Body of pancreas (tissue), 4 donors: ENCODE measurements around the gene CERS4. TPM values are rescaled to one million over a fixed set of nuclear protein-coding genes. Genes with fewer than 3 reads are reported as not detected.
"Not testable (repeated sequence)": the region's sequence is repeated elsewhere in the genome, so short reads cannot be mapped to it uniquely, and the experiment has no call there.

Experiments
- ATAC-seq: fragments of 150-250 bp; one replicate; pipeline ENCODE4 v1.9.1; 2016
- DNase-seq, 4 donors: peaks; one replicate each; pipeline ENCODE4 v3.0.0-alpha.2; 2019
- H3K27ac ChIP-seq, 4 donors: fragments of 200-600 bp; sonication (generic); 1 replicate in 3 of 4; 2 replicates in 1 of 4; pipeline versions ENCODE4 v1.5.1 to v1.6.1; 2016 to 2019; ENCODE audit warnings: mild to moderate bottlenecking in 1 of 4, mixed read lengths in 1 of 4, moderate library complexity in 1 of 4
- H3K27me3 ChIP-seq, 2 donors: fragments of 200-600 bp; sonication (generic); one replicate each; pipeline ENCODE4 v1.6.0; 2016; ENCODE audit warnings: mild to moderate bottlenecking in 1 of 2
- H3K36me3 ChIP-seq, 2 donors: fragments of 200-600 bp; sonication (generic); replicated peaks in 1 of 2; 2 replicates each; pipeline ENCODE4 v1.5.1; 2016; ENCODE audit warnings: low read depth in 2 of 2; ENCODE audit not compliant: insufficient read depth in 1 of 2
- H3K4me1 ChIP-seq: fragments of 200-600 bp; sonication (generic); one replicate; pipeline ENCODE4 v1.6.0; 2016
- H3K4me3 ChIP-seq, 2 donors: fragments of 200-600 bp; sonication (generic); 1 replicate in 1 of 2; 2 replicates in 1 of 2; pipeline ENCODE4 v1.5.1; 2016 to 2019
- H3K9me3 ChIP-seq, 3 donors: fragments of 200-600 bp; sonication (generic); 1 replicate in 2 of 3; 2 replicates in 1 of 3; pipeline ENCODE4 v1.5.1; 2016
- CTCF ChIP-seq, 7 experiments: fragments of 450-650 bp in 4 of 7; fragments of 200-600 bp in 3 of 7; sonication (generic) in 3 of 7; IDR thresholded peaks; one replicate each; pipeline ENCODE4 v1.5.1; 2016 to 2019; ENCODE audit warnings: antibody characterized with exemption in 7 of 7
- POLR2A ChIP-seq, 3 donors: fragments of 450-650 bp; IDR thresholded peaks; one replicate each; pipeline ENCODE4 v1.6.1; 2016; ENCODE audit warnings: antibody characterized with exemption in 3 of 3, mild to moderate bottlenecking in 2 of 3
- WGBS, 2 donors: methylation state at CpG; one replicate each; pipeline ENCODE4 v1.1.5; 2017; 5-methylcytosine and 5-hydroxymethylcytosine counted together
- intact Hi-C: fragments of 100-400 bp; cut with DNase I; formaldehyde crosslinking; loops from one replicate; pipeline ENCODE4 v1.15.1; 2023
- total RNA-seq, 2 donors: library from RNA; depleted of rRNA; stranded (reverse); fragments of >200 nt; gene quantifications; one replicate each; pipeline ENCODE4 v1.1.0, GENCODE V29; 2016

Gene CERS4
- total RNA-seq, 2 donors from 2014 or later: 53.1 to 87.4 TPM

DNA sequence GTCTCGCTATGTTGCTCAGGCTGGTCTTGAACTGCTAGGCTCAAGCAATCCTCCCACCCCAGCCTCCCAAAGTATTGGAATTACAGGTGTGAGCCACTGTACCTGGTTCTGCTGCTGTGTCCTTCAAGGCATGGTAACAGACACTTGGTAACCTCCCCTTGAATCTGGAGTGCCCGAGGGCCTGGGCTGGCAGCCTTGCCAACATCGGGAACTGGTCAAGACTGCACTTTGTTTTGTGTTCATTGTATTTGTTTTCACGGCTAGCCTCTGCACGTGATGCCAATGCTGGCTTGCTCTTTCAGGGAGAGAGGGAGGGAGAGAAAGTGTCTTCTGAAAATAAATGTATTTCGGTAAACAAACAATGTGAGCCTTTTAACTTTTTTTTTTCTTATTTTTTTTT is 12.0 kb downstream of the CERS4 start:
- ATAC-seq (peak; percentile 52), DNase-seq (peak in 3 of 4 donors; percentile 42 to 71 (median 62))
- Histone ChIP-seq H3K4me1 (peaks cover 37% of the 10 kb centered on the region), H3K27ac (peak overlapping the region in 3 of 4 donors; percentile 34 to 45 (median 41)), H3K4me3 (no peak overlapping the region), H3K27me3 (no peaks in the 10 kb centered on the region), H3K36me3 (no peaks in the 10 kb centered on the region), H3K9me3 (no peaks in the 10 kb centered on the region)
- intact Hi-C loops: no loop called here
- TF ChIP-seq CTCF (IDR thresholded peaks at IDR 0.05) (no peak), POLR2A (IDR thresholded peaks at IDR 0.05) (no peak)
- WGBS, 2 donors: 24 to 35% methylated on average over 6 of the region's 6 CpGs

DNA sequence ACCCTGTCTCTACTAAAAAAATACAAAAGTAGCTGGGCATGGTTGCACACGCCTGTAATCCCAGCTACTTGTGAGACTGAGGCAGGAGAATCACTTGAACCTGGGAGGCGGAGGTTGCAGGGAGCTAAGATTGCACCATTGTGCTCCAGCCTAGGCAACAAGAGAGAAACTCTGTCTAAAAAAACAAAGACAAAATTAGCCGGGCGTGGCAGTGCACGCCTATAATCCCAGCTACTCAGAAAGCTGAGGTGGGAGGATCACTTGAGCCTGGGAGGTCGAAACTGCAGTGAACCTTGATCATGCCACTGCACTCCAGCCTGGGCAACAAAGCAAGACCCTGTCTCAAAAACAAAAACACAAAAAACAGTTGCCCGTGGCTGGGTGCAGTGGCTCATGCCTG is 14.3 kb downstream of the CERS4 start:
- H3K9me3 ChIP-seq, ATAC-seq, DNase-seq, H3K4me3 ChIP-seq, H3K27me3 ChIP-seq, intact Hi-C loops, H3K36me3 ChIP-seq: not testable (repeated sequence)
- Histone ChIP-seq H3K27ac (peak overlapping the region in 1 of 4 donors; percentile 8), H3K4me1 (peaks cover 34% of the 10 kb centered on the region)
- 78 to 88% methylated on average over 7 of the region's 7 CpGs for WGBS, 2 donors

DNA sequence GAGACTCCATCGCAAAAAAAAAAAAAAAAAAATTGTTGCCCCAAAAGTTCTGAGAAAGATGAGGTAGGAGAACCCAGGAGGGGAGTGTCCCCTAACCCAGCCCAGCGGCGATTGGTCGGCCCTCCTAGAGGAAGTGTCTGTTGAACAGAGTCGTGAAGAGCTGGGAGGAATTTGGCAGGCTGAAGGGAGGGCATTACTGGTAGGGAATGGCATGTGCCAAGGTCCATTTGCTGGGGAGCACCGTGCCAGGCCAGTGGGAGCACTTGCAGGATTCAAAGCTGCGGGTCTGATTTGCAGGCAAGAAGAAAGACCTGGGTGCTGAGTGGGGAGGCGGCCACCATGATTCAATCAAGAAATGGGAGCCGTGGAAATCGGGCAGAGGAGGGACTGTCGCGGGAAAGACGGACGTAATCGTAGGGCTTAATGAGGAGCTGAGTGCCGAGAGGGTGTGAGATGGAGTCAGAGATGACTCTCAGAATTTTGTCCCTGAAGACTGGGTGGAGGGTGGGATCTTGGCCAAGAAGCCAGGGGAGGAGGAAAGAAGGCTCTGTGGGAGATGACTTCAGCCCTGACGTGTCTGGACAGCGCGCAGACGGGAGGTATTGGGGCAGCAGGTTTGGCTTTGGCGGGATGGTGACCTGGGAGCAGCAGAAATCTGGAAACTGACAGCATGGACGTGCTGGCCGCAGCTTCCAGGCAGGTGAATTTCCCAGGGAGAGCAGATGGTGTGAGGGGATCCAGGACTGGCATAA is 15.4 kb downstream of the CERS4 start:
- peaks cover 27% of the 10 kb centered on the region for H3K4me1 ChIP-seq
- TF ChIP-seq POLR2A (IDR thresholded peaks at IDR 0.05): no peak
- no peak for TF ChIP-seq CTCF (IDR thresholded peaks at IDR 0.05)
- no peaks in the 10 kb centered on the region for H3K9me3 ChIP-seq
- DNase-seq: peak in 2 of 4 donors; percentile 27 to 30
- intact Hi-C loops: no loop called here
- no peaks in the 10 kb centered on the region for H3K36me3 ChIP-seq
- H3K4me3 ChIP-seq: no peak overlapping the region
- no peaks in the 10 kb centered on the region for H3K27me3 ChIP-seq
- no peak for ATAC-seq
- 72 to 84% methylated on average over 22 to 23 of the region's 23 CpGs for WGBS, 2 donors
- H3K27ac ChIP-seq: peak overlapping the region in 1 of 4 donors; percentile 1

DNA sequence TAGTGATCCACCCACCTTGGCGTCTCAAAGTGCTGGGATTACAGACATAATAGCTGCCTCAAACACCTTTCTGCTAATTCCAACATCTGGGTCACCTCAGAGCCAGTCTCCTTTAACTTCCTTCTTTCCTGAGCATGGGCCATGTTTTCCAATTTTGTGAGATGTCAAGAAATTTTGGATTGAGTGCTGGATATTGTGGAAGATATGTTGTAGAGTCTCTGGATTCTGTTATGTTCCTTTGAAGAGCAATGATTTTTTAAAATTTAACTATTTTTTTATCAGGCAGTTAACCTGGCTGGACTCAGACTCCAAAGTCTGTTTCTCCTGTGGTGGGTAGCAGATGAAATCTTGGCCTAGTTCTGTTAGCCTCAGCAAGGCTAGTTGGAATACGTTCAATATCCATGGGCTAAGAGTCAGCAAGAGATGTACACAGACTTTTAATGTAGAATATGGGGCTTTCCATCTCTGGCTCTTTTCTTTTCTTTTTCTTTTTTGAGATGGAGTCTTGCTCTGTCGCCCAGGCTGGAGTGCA is 22.0 kb downstream of the CERS4 start:
- Histone ChIP-seq H3K27ac (no peak overlapping the region), H3K36me3 (no peaks in the 10 kb centered on the region), H3K4me1 (peaks cover 8% of the 10 kb centered on the region), H3K4me3 (no peak overlapping the region), H3K27me3 (no peaks in the 10 kb centered on the region), H3K9me3 (no peaks in the 10 kb centered on the region)
- no peak for ATAC-seq
- no peak for TF ChIP-seq CTCF (IDR thresholded peaks at IDR 0.05)
- TF ChIP-seq POLR2A (IDR thresholded peaks at IDR 0.05): no peak
- 67 to 100% methylated on average over 2 to 3 of the region's 3 CpGs for WGBS, 2 donors
- intact Hi-C loops: no loop called here
- no peak for DNase-seq

DNA sequence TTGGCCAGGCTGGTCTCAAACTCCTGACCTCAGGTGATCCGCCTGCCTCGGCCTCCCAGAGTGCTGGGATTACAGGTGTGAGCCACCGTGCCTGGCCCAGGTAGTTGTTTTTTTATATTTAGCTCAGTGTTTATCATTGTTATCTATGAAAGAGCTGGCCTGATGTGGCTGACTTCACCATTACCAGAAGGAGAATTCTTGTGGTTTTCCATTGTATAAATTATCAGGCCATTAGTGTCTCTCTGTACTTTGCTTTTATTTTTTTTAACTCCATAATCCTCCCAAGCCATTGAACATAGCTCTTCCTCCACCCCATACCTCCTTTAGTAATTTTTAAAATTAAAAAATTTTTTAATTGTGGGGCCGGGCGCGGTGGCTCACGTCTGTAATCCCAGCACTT is 24.2 kb downstream of the CERS4 start:
- H3K9me3 ChIP-seq: no peaks in the 10 kb centered on the region
- TF ChIP-seq POLR2A (IDR thresholded peaks at IDR 0.05): no peak
- no peak for TF ChIP-seq CTCF (IDR thresholded peaks at IDR 0.05)
- no peaks in the 10 kb centered on the region for H3K36me3 ChIP-seq
- intact Hi-C loops: no loop called here
- ATAC-seq (no peak), DNase-seq (no peak)
- H3K4me3 ChIP-seq: no peak overlapping the region
- H3K27me3 ChIP-seq: no peaks in the 10 kb centered on the region
- H3K27ac ChIP-seq: peak overlapping the region in 1 of 4 donors; percentile 32
- WGBS, 2 donors: 58 to 71% methylated on average over 7 of the region's 7 CpGs
- peaks cover 30% of the 10 kb centered on the region for H3K4me1 ChIP-seq
